ENCODE results near the gene RPAIN. TPM values are rescaled to one million over a fixed set of nuclear protein-coding genes. Genes with fewer than 3 reads are reported as not detected.

Gene RPAIN
- total and polyA plus RNA-seq, 10 of the 15 experiments (the other 5 are each of a cell fraction or from before 2014, with no cell fraction given): 45.8 to 109 (median 70.5) TPM

DNA sequence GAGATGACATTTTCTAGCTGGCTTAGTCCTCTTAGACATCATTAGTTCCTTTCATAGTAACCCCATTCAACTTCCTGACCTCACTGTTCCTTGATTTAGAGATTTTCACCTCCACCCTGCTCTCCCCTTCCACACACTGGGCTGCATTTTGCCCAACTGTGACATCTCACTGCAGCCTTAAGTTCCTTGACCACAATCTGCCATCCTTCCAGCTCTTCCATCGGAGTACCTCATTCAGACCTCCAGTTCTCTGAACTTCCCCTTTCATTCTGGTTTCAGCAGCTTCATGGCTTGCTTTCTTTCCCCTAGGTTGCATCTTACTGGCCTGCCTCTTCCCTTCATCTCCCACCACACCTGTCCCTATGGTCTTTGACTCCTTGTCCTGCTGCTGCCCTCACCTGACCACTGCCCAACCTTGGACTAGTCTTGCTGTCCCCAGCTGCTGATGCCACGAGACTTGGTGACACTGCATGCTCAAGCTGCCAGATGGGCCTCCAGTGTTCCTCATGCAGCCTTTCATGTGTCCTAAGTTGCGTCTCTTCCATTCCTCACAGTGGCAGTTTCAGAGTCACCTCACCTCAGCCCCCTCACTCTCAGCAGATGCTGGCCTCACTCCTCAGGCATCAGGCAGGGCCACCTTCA lies 41.3 kb upstream of the RPAIN start:
- H3K4me1 ChIP-seq (ENCODE audit: control insufficient read depth, insufficient read depth, low read length): no peaks in the 10 kb centered on the region; the same call in 1 of the 2 replicates
- WGBS (ENCODE audit: insufficient coverage, insufficient replicate concordance, low lambda C conversion rate, missing lambda C conversion rate): 75% methylated on average over 3 of the region's 3 CpGs
- ChIA-PET CTCF (interaction anchor here (0.5 to 1.2 kb wide), 3 partner anchors 62 to 166 kb away, joined by 3 to 4 read pairs (median 3); no protein-coding TSS in a partner anchor), POLR2A (interaction anchor here (0.5 to 0.9 kb wide), 3 partner anchors 45 to 82 kb away, joined by 3 read pairs; no protein-coding TSS in a partner anchor), SMC1A (ENCODE audit: uncharacterized antibody, unreplicated experiment) (interaction anchor here (0.6 to 0.7 kb wide), 3 partner anchors 12 to 1269 kb away, joined by 3 read pairs; partner anchors contain the start of gene ZNF594), RAD21 (ENCODE audit: unreplicated experiment) (no interaction called here)
- intact Hi-C loops (cut with micrococcal nuclease; ENCODE audit: unreplicated experiment) (no loop called here), in situ Hi-C loops (cut with MboI) (no loop called here)
- no peak overlapping the region for H2AFZ ChIP-seq (ENCODE audit: control insufficient read depth, low read depth, low read length)
- no peaks in the 10 kb centered on the region; the same call in 1 of the 2 replicates for H4K20me1 ChIP-seq (ENCODE audit: control insufficient read depth, insufficient read depth)
- no peaks in the 10 kb centered on the region for H3K27me3 ChIP-seq (replicated peaks in 1 of 2; ENCODE audit: control insufficient read depth in 2 of 2, insufficient read depth in 2 of 2, low read length in 1 of 2)
- H3K4me2 ChIP-seq (ENCODE audit: control insufficient read depth, insufficient read depth): no peak overlapping the region
- H3K79me2 ChIP-seq (ENCODE audit: control insufficient read depth, insufficient read depth, low read length): no peaks in the 10 kb centered on the region
- FAIRE-seq: no peak
- H3K36me3 ChIP-seq (ENCODE audit: control insufficient read depth in 2 of 2, insufficient read depth in 2 of 2, low read length in 1 of 2): peaks cover 29 to 59% of the 10 kb centered on the region in 2 experiments
- H3K27ac ChIP-seq (ENCODE audit: control insufficient read depth, insufficient read depth): no peak overlapping the region
- no peak overlapping the region for H3K9ac ChIP-seq (ENCODE audit: control insufficient read depth, insufficient read depth, low read length)
- no peak overlapping the region for H3K4me3 ChIP-seq
- no TSS peak for BruUV-seq (replicated peaks)
- ATAC-seq: no peak; the same call in 2 of the 3 replicates
- no peak for DNase-seq (ENCODE audit: low read depth, low spot score)
- no peaks in the 10 kb centered on the region for H3K9me3 ChIP-seq (replicated peaks; ENCODE audit: control insufficient read depth, insufficient read depth, low read length)
- TF ChIP-seq STAT1 (conservative IDR thresholded peaks at IDR 0.05) (no peak), ETV6 (conservative IDR thresholded peaks at IDR 0.05 in 1 of 2, IDR thresholded peaks at IDR 0.05 in 1 of 2; ENCODE audit: borderline replicate concordance in 1 of 2, low read depth in 1 of 2) (no peak), PAX8 (IDR thresholded peaks at IDR 0.05) (no peak), FOXM1 (IDR thresholded peaks at IDR 0.05; ENCODE audit: low read depth, low read length) (no peak), KLF5 (IDR thresholded peaks at IDR 0.05; ENCODE audit: partially characterized antibody) (no peak), TCF12 (IDR thresholded peaks at IDR 0.05; ENCODE audit: low read depth, low read length) (no peak), SREBF2 (IDR thresholded peaks at IDR 0.05; ENCODE audit: low read length) (no peak), ZZZ3 (IDR thresholded peaks at IDR 0.05; ENCODE audit: control insufficient read depth, insufficient read length, low read depth) (no peak), ATF7 (IDR thresholded peaks at IDR 0.05; ENCODE audit: low read depth) (no peak), CREM (IDR thresholded peaks at IDR 0.05; ENCODE audit: low read depth) (no peak), NFIC (IDR thresholded peaks at IDR 0.05; ENCODE audit: low read depth, low read length) (no peak), EED (IDR thresholded peaks at IDR 0.05; ENCODE audit: low read depth) (no peak), POLR2AphosphoS2 (IDR thresholded peaks at IDR 0.05; ENCODE audit: low read depth, low read length) (peak; percentile 75), POLR2A (IDR thresholded peaks at IDR 0.05; ENCODE audit: low read depth, low read length) (peak; percentile 60), LARP7 (IDR thresholded peaks at IDR 0.05) (no peak), PAX5 (IDR thresholded peaks at IDR 0.05; ENCODE audit: borderline replicate concordance, low read depth, low read length) (no peak)
- TF ChIP-seq, protein P1, sequence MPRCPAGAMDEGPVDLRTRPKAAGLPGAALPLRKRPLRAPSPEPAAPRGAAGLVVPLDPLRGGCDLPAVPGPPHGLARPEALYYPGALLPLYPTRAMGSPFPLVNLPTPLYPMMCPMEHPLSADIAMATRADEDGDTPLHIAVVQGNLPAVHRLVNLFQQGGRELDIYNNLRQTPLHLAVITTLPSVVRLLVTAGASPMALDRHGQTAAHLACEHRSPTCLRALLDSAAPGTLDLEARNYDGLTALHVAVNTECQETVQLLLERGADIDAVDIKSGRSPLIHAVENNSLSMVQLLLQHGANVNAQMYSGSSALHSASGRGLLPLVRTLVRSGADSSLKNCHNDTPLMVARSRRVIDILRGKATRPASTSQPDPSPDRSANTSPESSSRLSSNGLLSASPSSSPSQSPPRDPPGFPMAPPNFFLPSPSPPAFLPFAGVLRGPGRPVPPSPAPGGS (IDR thresholded peaks at IDR 0.05; ENCODE audit: borderline replicate concordance, insufficient read depth, low read depth, low read length, poor library complexity, severe bottlenecking): peak; percentile 5
- TF ChIP-seq, protein P2, sequence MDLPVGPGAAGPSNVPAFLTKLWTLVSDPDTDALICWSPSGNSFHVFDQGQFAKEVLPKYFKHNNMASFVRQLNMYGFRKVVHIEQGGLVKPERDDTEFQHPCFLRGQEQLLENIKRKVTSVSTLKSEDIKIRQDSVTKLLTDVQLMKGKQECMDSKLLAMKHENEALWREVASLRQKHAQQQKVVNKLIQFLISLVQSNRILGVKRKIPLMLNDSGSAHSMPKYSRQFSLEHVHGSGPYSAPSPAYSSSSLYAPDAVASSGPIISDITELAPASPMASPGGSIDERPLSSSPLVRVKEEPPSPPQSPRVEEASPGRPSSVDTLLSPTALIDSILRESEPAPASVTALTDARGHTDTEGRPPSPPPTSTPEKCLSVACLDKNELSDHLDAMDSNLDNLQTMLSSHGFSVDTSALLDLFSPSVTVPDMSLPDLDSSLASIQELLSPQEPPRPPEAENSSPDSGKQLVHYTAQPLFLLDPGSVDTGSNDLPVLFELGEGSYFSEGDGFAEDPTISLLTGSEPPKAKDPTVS (IDR thresholded peaks at IDR 0.05; ENCODE audit: low read depth, low read length): no peak
- TF ChIP-seq, protein P3, sequence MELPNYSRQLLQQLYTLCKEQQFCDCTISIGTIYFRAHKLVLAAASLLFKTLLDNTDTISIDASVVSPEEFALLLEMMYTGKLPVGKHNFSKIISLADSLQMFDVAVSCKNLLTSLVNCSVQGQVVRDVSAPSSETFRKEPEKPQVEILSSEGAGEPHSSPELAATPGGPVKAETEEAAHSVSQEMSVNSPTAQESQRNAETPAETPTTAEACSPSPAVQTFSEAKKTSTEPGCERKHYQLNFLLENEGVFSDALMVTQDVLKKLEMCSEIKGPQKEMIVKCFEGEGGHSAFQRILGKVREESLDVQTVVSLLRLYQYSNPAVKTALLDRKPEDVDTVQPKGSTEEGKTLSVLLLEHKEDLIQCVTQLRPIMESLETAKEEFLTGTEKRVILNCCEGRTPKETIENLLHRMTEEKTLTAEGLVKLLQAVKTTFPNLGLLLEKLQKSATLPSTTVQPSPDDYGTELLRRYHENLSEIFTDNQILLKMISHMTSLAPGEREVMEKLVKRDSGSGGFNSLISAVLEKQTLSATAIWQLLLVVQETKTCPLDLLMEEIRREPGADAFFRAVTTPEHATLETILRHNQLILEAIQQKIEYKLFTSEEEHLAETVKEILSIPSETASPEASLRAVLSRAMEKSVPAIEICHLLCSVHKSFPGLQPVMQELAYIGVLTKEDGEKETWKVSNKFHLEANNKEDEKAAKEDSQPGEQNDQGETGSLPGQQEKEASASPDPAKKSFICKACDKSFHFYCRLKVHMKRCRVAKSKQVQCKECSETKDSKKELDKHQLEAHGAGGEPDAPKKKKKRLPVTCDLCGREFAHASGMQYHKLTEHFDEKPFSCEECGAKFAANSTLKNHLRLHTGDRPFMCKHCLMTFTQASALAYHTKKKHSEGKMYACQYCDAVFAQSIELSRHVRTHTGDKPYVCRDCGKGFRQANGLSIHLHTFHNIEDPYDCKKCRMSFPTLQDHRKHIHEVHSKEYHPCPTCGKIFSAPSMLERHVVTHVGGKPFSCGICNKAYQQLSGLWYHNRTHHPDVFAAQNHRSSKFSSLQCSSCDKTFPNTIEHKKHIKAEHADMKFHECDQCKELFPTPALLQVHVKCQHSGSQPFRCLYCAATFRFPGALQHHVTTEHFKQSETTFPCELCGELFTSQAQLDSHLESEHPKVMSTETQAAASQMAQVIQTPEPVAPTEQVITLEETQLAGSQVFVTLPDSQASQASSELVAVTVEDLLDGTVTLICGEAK (IDR thresholded peaks at IDR 0.05; ENCODE audit: borderline replicate concordance): no peak
